HPDE6-E6E7 (cell line): ENCODE data around the gene SYNPO.
A peak's percentile ranks its signal among the peaks of the same experiment; 100 is the strongest.

Experiments
- DNase-seq: peaks from one replicate; pipeline ENCODE4 v3.0.0; 2011; ENCODE audit warnings: missing footprints; ENCODE audit errors: extremely low spot score

SYNPO gene

GRCh38 chr5:150640311-150641005, at the start of gene SYNPO:
Gene SYNPO, plus strand, starts transcription at chr5:150640660. Its CDS starts 7,616 bp downstream, at chr5:150648276.
- DNase-seq: peak; percentile 78

- no peak for DNase-seq
Measured at GRCh38 chr5:150590979-150591695, 49.3 kb upstream of the SYNPO start.

- DNase-seq: no peak
Measured at GRCh38 chr5:150593593-150593992, 46.9 kb upstream of the SYNPO start.

GRCh38 chr5:150593996-150594395, 46.5 kb upstream of the SYNPO start:
- DNase-seq: no peak

GRCh38 chr5:150595466-150596031, 44.9 kb upstream of the SYNPO start:
- DNase-seq: no peak

GRCh38 chr5:150596313-150596712, 44.1 kb upstream of the SYNPO start:
- DNase-seq: no peak

GRCh38 chr5:150596826-150597225, 43.6 kb upstream of the SYNPO start:
- no peak for DNase-seq

- DNase-seq: no peak
Measured at GRCh38 chr5:150598006-150598405, 42.5 kb upstream of the SYNPO start.

GRCh38 chr5:150598821-150599273, 41.6 kb upstream of the SYNPO start:
- DNase-seq: peak; percentile 74

GRCh38 chr5:150599281-150599680, 41.2 kb upstream of the SYNPO start:
- no peak for DNase-seq

GRCh38 chr5:150599917-150600511, 40.4 kb upstream of the SYNPO start:
- DNase-seq: peak; percentile 96

- no peak for DNase-seq
Measured at GRCh38 chr5:150600616-150601490, 39.6 kb upstream of the SYNPO start.

GRCh38 chr5:150601491-150602345, 38.7 kb upstream of the SYNPO start:
- DNase-seq: no peak

GRCh38 chr5:150603052-150603451, 37.4 kb upstream of the SYNPO start:
- DNase-seq: no peak

GRCh38 chr5:150603491-150603890, 37.0 kb upstream of the SYNPO start:
- DNase-seq: no peak

- DNase-seq: no peak
Measured at GRCh38 chr5:150604010-150604409, 36.5 kb upstream of the SYNPO start.

GRCh38 chr5:150604894-150605440, 35.5 kb upstream of the SYNPO start:
- no peak for DNase-seq

- no peak for DNase-seq
Measured at GRCh38 chr5:150605546-150605945, 34.9 kb upstream of the SYNPO start.

- DNase-seq: no peak
Measured at GRCh38 chr5:150606476-150606875, 34.0 kb upstream of the SYNPO start.

GRCh38 chr5:150607105-150607504, 33.4 kb upstream of the SYNPO start:
- DNase-seq: no peak
